HG03159 (cell line): ENCODE measurements around the gene HSD11B1.

Source experiments
- ATAC-seq: cut with Tn5 transposase; IDR thresholded peaks from one replicate; pipeline ENCODE4 v1.9.1; 2021; ENCODE audit warnings: mild to moderate bottlenecking, moderate library complexity; ENCODE audit not compliant: unreplicated experiment

HSD11B1 gene

DNA sequence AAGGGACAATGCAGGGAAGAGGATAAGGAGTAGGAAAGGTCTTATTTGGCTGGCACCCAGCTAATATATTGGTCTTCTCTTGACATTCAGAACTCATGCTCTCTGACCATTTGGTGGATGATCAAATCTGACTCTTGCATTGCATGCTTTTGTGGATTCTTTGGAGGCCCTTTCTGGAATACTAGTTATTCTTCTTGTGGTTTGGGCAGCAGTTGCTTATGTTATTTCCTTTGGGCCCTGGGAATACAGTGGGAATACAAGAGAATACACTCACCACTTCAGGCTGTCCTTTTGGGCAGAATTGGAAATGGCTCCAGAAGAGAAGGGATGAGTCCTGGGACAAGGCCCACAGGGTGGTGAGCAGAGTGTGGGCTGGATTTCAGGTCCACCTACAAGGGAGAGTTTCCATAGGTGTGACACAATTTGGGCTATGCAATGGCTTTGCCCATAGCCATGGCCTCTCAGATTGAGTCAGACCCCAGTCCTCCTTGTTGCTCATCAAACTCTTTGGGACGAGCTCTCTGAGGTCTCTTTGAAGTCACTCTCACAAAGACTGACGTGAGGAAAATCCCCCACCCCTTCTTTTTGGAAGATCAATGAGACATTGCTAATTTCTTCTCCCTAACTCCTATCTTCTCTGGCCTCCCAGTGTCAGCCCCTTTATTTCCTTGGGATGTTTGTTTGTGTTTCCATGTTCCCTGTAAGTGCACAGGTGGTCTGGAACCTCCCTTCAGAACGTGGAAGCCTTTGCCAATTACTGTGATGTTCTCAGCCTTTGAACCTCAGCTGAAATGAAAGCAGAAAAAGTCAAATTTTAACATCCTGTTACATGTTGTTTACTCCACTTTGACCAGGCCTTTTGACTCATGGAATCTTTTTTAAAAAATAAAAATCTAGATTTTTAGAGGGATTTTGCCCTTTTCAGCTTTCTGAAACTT is 19.4 kb downstream of the HSD11B1 start:
- ATAC-seq: no peak

GRCh38 chr1:209727286-209727685 is 22.6 kb downstream of the HSD11B1 start:
- ATAC-seq: no peak

GRCh38 chr1:209727785-209728184 is 23.1 kb downstream of the HSD11B1 start:
- no peak for ATAC-seq

- no peak for ATAC-seq
Observed at GRCh38 chr1:209728466-209728865, 23.8 kb downstream of the HSD11B1 start.

DNA sequence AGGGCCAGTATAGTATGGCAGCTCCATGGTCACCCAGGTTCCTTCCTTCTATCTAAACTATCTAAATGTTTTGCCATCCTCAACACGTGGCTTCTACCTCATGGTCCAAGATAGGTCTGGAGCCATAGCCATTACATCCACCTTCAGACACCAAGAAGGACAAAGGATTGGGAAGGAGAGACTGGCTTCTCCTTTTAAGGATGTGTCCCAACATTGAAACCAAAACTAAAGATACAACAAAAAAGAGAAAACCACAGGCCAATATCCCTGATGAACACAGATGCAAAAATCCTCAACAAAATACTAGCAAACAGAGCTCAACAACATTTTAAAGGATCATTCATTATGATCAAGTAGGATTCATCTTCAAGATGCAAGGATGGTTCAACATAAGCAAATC is 24.8 kb downstream of the HSD11B1 start:
- no peak for ATAC-seq

DNA sequence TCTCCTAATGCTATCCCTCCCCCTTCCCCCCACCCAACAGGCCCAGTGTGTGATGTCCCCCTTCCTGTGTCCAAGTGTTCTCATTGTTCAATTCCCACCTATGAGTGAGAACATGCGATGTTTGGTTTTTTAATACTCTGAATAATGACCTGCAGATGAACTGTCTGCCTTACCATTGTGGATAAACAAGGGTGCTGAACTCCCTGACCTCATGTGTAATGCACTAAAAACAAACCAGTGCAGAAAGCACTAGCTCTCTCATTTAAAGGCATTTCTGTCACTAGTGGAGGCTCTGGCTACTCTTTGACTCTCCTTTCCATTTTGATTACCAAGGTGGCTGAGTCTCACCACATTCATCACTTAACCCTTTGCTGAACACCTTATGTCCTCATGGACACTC is 28.1 kb downstream of the HSD11B1 start:
- ATAC-seq: no peak

DNA sequence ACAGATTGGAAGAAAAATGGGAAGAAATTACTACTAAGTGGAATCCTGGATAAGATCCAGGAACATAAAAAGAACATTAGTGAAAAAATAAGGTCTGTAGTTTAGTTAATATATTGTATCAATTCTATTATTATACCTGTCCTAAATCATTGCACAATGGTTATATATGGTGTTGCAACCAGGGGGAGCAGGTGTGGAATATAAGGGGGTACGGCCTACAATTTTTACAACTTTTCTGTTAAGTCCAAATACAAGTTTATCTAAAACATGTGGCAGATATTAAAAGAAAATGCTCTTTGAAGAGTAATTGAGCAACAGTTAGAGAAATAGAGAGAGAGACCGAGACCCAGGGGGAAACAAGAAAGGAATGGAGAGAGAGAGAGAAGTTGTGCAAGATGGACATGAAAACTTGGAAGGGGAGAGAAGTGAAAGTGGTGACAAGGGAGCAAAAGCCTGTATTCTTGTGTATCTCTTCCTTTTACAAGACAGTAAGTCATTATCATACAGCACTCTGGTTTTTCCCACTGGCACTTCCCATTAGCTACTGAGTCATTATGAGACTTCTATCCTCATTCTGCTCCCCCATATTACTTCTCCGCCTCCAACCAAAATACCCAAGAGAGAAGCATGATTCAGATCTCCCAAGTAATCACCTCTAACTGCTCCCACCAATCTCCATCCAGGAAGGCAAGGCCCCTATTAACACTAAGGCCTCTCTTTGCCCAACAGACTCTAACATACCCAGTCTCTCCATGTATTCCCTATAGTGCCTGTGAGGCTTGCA is 29.0 kb downstream of the HSD11B1 start:
- ATAC-seq: no peak

GRCh38 chr1:209736490-209737117 is 32.0 kb downstream of the HSD11B1 start:
- no peak for ATAC-seq

DNA sequence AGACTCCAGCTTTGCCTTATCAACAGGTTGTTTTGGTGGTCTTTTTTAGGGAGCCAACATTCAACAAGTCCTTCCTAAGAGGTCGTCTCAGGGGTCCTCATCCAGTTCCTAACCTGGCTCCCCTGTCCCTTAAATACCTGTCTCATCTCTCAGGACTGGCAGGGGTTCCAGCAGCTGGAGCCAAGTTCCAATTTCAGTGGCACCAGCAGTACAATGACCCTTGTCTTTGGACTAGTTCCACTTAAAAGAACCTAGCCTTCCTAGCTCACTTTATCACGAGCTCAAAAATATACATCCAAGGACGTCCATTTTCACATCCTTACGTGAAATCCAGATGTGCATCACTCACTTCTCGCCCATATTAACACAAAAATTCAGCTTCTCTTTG is 32.5 kb downstream of the HSD11B1 start:
- ATAC-seq: no peak

DNA sequence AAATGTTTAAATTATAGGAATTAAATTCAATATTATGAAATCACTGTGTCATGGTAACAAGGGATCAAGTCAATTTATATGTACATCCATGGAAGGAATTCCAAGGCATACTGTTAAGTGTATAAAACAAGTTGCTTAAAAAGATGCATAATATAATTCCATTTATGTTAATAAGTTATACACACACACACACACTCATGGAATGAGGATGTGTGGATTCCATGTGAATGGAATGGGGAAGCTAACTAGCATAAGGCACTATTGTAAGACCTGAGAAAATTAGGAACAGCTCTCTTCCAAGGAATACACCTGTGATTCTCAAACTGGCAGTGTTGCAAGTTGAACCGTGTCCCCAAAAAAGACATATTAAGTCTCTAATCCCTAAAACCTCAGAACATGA is 33.6 kb downstream of the HSD11B1 start:
- no peak for ATAC-seq

GRCh38 chr1:209741193-209741592 is 36.5 kb downstream of the HSD11B1 start:
- ATAC-seq: no peak

DNA sequence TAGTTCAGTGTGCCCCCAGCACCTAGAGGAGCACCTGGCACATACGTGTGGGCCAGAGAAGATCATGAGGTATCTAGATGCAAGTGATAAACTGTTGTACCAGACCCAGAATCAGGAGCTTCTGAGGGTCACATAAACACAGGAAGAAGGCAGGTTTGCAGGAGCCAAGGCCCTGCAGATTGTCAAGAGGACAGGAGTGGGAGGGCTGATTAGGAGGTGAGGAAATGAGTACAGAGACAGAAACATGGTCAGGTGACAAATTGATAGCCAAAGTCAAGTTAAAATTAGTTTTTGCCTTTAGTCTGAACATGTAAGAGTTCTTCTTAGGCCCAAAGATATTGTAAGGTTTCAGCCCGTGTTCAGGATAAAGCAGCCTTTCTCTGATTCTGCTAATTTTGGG is 37.2 kb downstream of the HSD11B1 start:
- no peak for ATAC-seq

DNA sequence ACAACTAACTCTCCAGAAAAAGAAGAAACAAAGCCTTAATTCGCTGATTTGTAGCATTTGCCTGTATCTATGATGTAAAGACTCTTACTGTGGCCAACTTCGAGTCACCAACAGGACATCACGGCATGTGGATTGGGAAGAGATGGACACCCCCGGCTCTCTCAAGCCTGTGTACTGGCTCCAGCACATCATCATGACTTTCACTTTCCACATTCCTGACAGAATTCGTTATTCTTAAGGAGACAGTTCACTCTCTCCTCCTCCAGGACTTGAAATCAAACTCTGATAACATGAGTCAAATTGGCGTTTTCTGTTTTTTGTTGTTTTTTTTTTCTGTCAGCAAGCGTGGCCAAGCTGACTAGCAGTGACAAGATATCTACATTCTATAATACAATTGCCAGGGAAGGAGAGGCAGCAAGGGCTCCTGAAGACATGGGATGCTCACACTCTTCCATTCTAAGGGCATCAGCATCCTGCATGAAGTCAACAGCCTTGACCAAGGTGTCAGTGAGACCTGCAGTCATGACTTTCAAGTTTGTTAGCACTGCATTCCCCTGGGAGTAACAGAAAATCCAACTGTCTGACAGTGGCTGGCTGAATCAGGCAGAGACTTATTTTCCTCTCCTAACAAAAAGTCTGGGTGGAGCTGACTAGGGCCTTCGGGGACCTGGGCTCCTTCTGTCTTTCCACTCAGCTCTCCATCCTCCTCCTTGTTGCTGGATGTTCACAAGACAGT is 37.9 kb downstream of the HSD11B1 start:
- ATAC-seq: no peak

DNA sequence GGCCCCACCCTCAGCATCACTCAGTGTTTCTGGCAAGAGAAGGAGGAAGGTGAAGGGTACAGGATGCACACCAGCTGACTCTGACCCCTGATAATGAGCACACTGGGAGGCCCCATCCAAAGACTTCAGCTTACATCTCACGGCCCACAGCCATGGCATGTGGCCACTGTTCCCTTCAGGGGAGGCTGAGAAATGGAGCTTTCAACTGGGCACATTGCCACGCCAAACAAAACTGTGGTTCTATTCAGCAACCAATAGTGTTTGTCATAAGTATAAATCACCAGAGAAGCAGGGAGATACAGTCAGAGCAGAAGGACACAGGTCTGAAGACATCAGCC is 38.5 kb downstream of the HSD11B1 start:
- ATAC-seq: no peak

- no peak for ATAC-seq
Observed at GRCh38 chr1:209746451-209747165, 42.0 kb downstream of the HSD11B1 start.

DNA sequence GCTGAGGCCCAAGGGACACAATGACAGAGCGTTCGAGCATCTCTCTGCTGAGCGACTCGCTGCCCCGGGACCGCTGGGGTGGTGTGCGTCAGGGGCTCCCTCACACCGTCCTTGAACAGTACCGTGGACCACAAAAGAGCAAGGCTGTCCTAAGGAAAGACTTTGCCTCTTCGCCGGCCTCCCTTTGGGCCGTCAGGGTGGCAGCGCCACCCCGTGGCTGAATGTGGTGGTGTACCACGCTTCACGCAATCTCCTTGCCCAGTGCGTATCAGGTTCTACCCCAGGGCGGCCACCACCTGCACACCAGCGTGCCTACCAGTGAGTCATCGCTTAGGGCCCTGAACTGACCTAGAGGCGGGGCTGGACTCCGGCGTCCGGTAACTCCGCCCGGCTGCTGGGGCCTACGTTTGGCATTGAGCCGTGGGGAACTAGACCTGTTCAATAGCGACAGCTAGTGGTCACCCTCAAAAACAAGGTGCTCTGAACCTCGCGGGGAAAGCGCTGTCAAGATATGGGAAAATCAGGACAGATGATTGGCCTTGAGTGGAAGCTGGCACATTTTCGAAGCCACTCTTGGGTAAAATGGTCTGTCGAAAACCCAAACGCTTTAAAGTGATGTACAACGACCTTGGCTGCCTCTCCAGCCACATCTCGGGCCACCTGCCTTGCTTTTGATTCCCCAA is 43.1 kb downstream of the HSD11B1 start:
- ATAC-seq: peak; percentile 73

DNA sequence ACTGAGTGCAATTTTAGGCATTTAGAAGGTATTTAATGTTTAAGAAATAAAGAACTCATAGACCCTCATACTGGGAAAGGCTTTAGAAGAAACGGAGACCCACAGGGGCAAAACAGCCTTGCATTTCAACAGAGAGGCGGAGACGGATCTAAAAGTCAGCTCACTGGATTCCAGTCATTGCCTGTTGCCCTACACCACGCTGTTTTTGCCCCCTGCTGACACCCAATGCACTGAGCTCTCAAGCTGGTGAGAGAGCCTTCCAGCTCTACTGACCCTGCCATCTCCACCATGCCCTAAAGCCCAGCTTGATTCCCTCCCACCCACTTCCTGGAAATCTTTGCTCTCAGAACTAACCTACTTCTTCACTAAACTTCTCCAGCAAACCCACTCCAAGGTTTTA is 44.0 kb downstream of the HSD11B1 start:
- no peak for ATAC-seq

- no peak for ATAC-seq
Observed at GRCh38 chr1:209749205-209749604, 44.6 kb downstream of the HSD11B1 start.

DNA sequence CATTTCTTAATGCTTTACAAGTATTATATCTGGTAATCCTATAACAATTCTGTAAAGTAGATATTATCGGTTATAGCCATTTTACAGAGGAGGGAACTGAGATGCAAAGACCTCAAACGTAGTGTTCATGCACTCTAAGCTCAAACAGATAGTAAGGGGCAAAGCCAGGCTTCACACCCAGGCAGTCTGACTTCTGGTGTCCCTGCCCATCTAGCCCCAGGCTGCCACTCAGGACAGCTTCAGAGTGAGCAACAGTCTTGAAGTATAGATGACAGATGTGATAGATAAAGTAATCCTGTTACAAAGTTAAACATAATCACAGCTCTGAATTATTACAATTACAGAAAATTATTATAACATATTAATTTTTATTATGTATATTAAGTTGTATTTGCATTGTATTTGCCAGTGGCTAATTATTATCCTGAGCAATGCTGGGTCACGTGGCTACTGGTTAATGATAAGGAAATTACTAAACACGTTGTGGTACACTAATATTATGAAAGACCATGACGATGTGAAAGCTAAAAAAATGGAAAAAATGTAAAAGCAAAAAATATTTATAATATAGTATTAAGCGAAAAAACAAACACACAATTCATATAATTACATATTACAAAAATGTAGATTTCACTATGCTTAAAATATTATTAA is 45.2 kb downstream of the HSD11B1 start:
- ATAC-seq: no peak
